Measurements from ENCODE around the gene RPS21.
"Not testable (repeated sequence)": the region's sequence is repeated elsewhere in the genome, so short reads cannot be mapped to it uniquely, and the experiment has no call there.

RPS21 gene

DNA sequence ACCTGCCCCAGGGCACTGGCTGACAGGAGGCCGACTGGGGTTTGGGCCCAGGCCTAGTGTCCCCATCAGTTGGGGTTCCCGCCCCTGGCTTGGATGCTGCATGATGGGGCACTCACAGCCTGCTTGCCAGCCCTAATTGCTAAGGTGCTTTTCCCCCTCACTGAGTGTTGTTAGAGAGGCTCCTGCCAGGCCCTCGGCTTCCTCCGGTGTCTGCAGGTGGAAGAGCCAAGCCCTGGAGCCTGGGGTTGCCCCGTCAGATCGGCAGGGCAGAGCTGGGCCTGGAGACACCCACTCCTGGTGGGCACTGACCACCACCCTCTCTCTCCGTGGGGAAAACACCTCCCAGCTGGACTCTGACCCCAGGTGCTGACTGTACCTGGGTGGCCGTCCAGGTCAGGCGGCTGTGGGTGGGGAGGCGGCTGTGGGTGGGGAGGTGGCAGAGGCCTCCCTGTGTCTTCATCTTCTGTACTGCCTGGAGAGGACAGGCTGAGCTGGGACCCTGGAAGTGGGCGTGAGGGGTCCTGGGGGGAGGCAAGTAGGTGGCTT is 26.2 kb downstream of the RPS21 start:
- no peak for DNase-seq

DNA sequence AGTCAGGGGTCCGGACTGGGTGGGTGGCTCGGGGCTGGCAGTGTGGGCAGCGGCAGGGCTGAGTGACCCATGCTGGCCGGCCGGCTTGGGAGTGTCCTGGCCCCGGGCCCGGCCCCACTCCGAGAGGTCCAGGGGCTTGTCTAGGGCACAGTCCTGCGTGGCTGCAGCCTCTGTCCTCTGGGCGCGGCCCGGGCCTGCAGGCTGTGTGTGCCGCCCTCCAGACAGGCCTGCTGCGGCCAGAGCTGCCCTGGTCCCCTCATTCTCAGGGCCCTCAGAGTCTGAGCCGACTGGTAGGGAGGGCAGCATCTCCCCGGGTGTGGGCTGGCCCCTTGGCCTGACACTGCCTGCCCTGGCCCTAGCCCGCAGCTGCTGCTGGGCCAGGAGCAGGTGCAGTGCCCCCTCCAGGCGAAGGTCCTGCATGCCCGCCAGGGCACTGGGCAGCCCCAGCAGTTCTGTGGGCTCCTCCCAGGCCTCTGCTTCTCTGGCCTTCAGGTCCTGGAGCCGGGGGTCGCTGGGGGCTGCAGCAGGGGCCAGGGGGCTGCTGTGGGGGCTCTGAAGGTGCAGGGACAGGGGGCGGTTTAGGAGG is 27.1 kb downstream of the RPS21 start:
- no peak for DNase-seq

DNA sequence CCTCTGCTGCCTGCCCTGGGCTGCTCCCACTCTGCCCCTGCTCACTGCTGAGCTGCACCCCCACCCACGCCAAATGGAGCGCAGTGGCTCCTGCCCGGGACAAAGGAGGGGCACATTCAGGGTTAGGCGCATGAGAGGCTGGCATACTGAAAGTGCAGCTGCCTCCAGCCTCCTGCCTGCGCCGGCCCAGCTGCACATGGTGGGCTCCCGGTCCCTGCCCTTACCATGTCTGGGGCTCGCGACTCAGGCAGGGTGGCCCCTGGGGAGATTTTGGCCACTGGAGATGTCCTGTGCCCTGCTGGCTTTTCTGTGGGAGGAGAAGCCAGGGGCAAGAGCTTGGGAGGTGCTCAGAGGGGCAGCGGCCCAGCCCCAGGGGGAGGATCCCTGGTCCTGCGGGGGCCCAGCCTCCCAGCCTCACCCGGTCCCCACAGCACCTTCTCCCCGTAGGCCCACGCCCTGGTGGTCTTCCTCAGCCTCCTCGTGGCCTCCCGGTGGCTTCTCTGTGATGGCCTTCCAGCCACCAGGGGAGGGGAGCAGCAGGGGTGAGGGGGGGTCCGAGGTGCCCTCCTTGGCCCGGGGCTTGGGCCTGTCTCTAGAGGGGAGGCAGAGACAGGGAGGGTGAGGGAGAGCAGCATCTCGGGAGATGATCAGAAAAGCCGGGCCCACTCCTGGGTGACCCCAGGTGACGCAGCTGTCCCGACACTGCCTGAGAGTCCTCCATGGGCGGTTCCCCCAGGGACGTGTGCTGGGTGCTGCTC is 28.6 kb downstream of the RPS21 start:
- no peak for DNase-seq

DNA sequence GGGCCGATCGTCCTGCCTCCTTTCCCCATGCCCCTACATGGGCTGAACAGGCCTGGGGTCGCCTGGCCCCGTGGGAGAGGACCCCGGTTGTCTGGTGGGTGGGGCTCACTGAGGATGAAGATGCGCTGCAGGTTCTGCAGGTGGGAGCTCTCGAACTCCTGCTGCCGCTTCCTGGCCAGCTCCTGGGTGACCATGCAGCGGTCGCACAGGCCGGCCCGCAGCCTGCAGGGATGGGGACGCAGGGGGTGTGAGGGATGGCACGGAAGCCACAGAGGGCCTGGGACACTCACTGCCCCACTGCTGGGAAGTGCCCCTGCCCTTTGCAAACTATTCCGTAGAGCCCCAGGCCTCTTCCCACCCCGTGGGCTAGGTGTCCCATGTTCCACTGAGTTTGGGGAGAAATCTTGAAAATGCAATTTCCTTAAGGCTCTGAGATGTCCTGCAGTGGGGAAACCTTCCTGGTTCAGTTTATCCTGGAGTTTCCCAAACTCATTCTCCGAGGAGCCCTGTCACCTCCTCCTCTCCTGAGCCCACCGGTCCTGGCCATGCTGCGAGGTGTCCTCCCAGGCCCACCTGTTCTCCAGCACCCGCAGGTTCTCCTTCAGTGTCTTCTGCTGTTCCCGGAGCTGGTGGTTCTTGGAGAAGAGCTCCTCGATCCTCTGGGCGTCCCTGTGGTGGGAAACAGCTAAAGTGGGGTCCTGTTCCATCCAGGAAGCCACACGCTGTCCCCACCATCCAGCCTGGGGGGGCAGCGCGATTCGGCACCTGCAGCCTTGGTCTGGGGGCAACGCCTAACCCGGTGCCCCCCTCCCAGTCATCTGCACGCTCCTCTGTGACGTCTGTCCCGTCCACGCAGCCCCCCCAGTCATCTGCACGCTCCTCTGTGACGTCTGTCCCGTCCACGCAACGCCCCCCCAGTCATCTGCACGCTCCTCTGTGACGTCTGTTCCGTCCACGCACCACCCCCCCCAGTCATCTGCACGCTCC is 30.0 kb downstream of the RPS21 start:
- DNase-seq = no peak

DNA sequence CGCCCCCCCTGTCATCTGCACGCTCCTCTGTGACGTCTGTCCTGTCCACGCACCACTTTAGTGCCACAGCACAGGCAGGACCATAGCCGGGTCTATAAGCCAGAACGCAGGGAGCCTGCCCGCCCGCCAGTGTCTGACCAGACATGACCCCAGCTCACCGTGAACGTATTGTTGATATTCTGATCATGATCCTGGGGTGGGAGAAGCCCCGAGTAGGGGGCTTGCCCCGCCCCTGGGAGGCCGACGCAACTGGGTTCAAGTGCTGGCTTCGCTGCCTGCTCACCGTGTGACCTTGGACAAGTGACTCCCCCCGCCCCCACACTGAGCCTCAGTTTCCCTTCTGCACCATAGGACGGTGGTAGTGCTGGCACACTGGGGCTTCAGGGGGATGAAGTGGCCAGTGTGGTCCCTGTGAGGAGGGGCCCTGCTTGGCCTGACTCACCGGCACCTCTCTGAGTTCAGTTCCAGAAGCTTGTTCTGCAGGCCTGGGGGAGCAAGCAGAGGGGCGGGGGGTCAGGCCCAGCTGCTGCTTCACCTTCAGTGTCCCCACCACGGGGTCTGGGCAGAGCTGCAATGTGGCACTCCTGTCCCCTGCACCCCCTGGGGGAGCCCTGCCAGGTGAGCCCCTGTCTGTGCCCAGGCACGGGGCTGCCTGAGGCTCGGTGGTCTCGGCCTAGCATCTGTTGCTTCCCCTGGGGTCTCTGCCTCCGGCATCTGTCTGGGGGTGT is 31.2 kb downstream of the RPS21 start:
- no peak for DNase-seq

DNA sequence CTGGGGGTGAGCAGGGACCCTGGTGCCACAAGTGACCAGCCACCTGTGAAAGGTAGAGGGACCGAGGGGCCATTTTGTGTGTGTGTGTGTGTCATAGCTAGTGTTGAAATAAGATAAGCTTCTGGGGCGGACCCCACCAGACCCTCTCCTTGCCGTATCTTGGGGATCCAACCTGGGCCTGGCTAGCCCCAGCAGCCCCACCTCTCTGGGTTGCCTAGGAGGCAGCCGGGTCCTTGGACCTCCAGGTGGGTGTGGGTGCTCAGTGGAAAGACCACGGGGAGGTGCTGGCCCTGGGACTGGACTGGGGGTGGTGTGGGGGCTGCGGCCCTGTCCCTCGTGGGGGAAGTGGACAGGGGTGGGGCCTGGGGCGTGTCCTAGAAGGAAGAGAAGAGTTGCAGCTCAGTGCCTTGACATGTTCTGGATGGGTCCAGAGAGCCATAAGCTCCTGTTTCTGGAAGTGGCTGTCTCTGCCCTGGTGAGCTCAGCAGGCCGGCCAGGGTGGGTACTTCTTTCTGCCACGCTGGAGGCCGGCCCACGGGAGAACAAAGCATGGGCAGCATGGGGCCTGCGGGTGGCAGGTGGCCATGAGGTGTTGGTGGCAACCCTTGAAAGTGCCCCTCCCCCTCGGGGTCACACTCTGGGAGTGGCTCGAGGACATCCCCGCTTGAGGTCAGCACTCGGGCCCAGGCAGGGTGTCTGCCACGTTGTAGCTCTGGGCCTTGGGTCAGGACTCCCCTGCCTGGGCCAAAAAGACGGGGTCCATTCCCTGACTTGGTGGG is 32.0 kb downstream of the RPS21 start:
- no peak for DNase-seq

DNA sequence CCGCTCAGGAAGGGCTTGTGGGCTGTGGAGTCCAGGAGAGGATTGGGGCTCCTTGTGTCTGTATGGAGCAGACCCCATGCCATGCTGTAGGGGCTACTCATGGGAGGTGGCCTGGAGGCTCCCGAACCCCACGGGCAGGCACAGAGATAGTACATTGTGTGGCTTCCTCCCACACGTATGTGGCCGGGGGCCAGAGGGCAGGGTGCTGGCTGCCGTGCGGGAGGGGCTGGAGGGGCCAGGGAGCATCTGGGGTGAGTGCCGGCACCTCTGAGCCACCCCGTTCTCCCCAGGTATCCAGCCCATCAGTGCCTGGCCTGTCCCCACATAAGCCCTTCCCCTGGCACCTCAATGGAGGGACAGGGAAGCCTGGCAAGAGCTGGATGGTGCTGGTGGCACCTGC is 32.9 kb downstream of the RPS21 start:
- DNase-seq = no peak

DNA sequence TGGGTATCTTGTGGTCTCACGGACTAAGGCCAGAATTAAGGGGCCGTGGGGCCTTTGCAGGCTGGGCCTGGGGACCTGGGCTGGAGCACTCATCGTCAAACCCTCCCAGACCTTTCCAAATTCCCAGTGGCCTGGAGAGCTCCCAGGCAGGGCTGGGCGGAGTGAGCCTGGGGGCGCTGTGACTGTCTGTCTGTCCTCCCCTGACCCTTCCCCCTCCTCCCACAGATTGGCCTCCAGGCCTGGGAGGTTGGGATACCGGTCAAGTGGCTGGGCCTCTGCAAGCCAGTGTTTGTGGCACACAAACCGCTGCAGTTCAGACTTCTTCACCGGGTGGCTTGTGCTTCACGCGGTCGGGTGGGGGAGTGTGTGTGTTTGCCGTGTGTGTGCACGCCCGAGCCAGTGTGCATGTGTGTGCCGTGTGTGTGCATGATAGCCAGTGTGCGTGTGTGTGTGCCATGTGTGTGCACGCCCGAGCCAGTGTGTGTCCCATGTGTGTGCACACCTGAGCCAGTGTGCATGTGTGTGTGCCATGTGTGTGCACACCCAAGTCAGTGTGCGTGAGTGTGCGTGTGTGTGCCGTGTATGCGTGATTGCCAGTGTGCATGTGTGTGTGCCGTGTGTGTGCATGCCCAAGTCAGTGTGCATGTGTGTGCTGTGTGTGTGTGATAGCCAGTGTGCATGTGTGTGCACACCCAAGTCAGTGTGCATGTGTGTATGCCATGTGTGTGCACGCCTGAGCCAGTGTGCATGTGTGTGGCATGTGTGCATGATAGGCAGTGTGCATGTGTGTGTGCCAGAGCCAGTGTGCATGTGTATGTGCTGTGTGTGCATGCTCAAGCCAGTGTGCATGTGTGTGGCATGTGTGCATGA is 34.2 kb downstream of the RPS21 start:
- DNase-seq = no peak

DNA sequence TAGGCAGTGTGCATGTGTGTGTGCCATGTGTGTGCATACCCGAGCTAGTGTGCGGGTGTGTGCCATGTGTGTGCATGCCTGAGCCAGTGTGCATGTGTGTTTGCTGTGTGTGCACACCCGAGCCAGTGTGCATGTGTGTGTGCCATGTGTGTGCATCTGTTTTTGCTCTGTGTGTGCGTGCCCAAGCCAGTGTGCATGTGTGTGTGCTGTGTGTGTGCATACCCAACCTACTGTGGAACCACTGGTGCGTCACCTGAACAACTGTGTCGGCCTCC is 34.8 kb downstream of the RPS21 start:
- no peak for DNase-seq

DNA sequence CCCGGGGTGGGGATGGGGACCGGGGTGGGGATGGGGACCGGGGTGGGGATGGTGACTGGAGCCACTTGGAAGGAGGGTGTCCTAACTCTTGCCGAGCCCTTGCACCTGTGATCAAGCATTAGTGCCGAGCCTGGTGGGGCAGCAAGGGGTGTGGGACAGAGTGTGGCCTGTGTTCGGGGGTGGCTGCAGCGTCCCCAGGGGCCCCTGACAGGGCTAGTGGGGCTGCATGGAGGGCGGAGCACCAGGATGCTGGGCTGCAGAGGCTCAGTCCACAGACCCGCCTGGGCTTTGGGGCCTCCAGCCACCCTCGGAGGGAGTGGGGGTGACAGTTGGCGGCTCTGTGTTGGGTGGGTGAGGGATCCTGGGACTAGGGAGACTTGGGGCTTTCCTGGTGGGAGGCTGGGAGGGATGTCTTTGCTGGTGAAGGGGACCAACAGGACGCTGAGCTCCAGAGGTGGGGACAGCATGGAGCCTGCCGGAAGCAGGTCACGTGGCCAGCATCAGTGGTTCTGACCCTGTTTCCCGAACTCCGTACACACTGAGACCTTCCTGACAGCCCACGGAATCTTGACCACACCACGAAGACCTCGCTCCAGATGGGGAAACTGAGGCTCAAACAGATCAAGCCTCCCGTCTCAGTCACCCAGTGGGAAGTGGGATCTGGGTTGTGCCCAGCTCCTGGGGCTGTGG is 35.9 kb downstream of the RPS21 start:
- no peak for DNase-seq

DNA sequence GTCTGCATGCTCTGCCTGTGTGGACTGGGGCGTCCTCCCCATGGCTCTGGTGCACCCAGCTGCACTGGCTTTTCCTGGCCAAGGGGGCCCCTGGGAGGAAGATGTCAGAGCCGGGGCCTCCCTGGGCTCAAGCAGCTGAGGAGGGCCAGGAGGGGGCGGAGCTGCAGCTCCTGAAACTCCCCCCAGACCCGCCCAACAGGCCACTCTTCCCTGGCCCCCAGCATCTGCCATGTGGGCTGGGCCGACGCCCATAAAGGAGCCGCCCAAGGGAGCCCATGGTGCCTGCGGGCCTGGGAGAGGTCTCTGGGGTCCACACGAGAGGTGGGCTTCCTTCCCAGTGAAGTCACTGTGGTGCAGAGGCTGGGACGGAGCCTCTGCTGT is 36.4 kb downstream of the RPS21 start:
- no peak for DNase-seq

DNA sequence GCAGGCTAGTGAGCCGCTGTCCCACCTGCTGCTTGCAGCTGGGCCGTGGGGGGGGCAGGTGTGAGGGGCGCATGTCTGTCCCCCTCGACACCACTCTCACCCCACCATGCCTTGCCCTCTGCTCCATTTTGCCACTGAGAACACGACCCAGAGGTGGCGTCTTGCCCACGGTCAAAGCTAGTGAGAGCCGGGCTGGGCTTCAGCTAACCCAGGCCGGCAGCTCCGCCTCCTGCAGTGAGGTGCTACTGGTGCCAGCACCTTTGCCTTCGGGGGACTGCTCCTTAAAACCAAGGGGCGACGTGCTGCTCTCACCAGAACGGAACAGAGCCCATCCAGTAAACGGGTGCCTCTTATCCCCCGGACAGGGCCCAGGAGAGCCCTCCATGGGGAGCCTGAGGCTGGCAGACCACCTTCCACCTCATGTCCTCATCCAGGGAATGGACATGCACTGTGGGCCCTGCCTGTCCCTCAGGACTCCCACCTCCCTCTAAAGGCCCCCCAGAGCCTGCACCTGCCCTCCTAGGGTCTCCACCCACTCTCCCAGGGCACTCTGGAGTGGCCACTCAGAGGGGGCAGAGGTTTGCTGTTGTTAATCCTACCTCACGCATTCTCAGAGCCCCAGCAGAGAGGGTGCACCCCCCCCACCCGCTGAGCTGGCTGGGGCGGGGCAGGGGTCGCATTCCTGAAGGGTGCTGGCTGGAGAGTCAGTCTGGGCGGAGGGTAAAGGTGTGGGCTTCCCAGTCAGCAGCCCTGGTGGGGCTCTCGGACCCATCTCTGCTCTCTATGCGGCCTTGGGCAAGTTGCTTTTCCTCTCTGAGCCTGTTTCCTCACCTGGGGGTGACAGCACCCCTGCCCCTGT is 37.6 kb downstream of the RPS21 start:
- no peak for DNase-seq

DNA sequence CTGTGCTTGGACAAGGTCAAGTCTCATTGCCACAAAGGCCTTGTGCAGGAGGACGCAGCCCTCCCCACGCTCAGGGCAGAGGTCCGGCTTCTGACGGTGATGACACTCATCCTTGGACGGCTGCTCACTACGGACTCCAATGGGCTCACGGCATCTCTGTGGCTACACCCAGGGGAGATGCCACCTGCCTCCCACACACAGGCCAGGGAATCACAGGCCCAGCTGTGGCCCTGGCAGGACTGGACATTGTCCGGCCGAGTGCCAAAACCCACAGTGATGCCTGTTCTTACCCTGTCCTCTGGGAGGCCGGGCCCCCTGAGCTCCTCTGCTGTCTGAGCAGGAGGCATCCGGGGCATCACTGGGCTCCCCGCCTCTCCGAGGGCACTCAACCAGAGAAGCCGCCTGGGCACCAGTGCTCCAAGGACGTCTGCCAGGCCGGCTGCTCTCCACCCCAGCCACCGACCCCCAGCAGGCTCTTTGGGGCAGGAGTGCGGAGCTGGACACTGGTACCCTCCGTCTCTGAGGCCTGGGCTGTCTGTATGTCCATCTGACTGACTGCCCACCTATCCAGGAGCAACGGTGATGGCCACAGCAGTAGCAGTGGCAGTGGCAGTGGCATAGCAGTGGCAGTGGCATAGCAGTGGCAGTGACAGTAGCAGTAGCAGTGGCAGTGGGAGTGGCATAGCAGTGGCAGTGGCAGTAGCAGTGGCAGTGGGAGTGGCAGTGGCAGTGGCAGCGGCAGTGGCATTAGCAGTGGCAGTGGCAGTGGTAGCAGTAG is 38.6 kb downstream of the RPS21 start:
- no peak for DNase-seq

DNA sequence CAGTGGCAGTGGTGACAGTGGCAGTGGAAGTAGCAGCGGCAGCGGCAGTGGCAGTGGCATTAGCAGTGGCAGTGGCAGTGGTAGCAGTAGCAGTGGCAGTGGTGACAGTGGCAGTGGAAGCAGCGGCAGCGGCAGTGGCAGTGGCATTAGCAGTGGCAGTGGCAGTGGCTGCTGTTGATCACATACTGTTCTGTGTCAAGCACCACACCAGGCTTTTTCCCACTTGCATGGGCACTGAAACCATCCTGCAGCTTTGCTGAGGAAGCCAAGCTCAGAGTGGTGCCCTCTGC is 39.1 kb downstream of the RPS21 start:
- DNase-seq = not testable (repeated sequence)

DNA sequence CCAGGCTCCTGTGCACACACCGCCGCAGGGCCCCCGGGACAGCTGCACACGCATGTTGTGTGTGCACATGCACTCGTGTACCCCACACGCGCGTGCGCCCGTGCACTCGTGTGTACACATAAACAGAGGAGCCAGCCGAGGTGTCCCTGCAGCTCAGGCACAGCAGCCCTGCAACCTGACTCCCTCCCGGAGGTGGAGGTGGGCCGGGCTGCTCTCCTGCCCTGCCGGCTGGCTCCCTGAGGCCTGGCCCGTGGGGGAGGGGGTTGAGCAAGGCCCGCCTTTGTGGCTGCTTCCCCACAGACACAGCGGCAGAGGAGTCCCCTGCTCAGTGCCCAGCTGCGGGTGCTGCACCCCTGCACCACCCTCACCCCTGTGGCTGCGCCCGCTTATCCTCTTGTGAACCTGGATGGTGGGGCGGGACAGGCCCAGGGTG is 39.8 kb downstream of the RPS21 start:
- DNase-seq = no peak

DNA sequence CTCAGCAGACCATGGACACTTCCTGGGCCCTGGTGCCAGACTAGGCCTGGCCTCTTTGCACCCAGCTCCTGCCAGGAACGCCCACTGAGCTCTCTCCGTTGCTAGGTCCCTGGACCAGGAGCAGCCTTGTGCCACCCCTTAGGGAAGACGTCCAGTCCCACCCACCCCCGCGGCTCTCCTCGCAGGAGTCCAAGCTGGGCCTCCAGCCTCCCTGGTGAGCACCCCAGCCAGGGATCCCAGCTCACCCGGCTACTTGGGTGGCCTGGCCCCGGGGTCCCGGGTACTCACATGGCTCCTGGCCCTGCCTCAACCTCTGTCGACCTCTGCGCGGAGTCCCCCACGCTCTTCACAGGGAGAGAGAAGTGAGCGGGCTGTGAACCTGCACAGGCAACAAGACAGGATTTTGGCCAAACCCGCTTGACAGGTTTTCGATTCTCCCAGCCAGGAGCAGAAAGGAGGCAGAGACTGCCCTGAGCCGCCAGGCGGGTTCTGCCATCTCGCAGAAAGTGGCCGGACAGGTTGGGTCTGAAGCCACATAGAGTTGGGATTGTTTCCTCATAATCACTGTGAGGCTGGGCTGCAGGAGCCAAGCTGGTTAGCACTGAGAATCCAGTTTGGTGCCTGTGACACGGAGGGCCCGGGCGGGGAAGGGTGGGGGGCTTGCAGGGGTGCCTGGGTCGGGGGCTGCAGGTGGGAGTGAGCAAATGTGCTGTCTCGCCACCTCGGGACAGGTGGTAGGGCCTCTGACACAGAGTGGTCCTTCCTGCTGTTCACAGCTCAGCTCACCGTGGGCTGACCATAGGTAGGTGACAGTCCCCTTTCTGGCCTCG is 40.5 kb downstream of the RPS21 start, which contains the start of gene RBBP8NL:
Gene RBBP8NL (minus strand): TSS at position 368 of the 830 bp plus-strand sequence. CDS start 7,892 bp downstream, outside the sequence.
- DNase-seq = no peak

DNA sequence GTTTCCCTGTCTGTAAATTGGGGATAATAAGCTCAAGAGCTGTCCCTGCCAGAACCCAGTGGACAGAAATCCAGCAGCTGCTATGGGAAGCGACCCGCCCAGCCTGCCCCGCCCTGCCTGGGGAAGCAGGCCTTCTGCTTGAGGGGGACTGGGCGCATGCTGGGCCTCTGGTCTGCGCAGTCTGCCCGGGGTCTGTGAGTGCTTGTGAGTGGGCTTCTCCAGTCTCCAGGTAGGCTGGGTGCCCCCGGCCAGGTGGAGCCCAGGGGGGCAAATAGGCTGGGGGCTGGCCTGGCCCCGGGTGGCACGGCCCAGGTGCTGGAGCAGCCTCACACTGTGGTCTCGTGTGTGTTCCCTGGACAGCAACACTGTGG is 41.1 kb downstream of the RPS21 start:
- no peak for DNase-seq

Measured in NCI-H1092 treated with DMSO at 0.1 percent for 48 hours (cell line).